ENCODE data around the gene ODC1. TPM values are rescaled to one million over a fixed set of nuclear protein-coding genes. Genes with fewer than 3 reads are reported as not detected.
"Not testable (repeated sequence)": the region's sequence is repeated elsewhere in the genome, so short reads cannot be mapped to it uniquely, and the experiment has no call there.

Gene ODC1
- total and polyA plus RNA-seq, 5 experiments from 2014 or later, result 44.5 to 70.7 (median 57.1) TPM

GRCh38 chr2:10449486-10449831 lies 1.3 kb upstream of the ODC1 start:
- peaks cover 0 to 8% (median 5%) of the 10 kb centered on the region in 3 donors for H3K36me3 Mint-ChIP-seq
- ATAC-seq (no peak), DNase-seq (no peak)
- POLR2A ChIA-PET, result interaction anchor here (0.6 to 4.1 kb wide), 5 partner anchors 9 to 1442 kb away, joined by 3 to 26 read pairs (median 4); no protein-coding TSS in a partner anchor
- H3K9me3 Mint-ChIP-seq, result no peaks in the 10 kb centered on the region
- no peaks in the 10 kb centered on the region for H3K27me3 Mint-ChIP-seq
- H3K4me3 Mint-ChIP-seq, result peak overlapping the region; percentile 70 to 87 (median 81)
- H3K27ac Mint-ChIP-seq, result peak overlapping the region; percentile 82 to 95 (median 89)
- H3K4me1 Mint-ChIP-seq, result peaks cover 18 to 45% (median 35%) of the 10 kb centered on the region in 4 donors

DNA sequence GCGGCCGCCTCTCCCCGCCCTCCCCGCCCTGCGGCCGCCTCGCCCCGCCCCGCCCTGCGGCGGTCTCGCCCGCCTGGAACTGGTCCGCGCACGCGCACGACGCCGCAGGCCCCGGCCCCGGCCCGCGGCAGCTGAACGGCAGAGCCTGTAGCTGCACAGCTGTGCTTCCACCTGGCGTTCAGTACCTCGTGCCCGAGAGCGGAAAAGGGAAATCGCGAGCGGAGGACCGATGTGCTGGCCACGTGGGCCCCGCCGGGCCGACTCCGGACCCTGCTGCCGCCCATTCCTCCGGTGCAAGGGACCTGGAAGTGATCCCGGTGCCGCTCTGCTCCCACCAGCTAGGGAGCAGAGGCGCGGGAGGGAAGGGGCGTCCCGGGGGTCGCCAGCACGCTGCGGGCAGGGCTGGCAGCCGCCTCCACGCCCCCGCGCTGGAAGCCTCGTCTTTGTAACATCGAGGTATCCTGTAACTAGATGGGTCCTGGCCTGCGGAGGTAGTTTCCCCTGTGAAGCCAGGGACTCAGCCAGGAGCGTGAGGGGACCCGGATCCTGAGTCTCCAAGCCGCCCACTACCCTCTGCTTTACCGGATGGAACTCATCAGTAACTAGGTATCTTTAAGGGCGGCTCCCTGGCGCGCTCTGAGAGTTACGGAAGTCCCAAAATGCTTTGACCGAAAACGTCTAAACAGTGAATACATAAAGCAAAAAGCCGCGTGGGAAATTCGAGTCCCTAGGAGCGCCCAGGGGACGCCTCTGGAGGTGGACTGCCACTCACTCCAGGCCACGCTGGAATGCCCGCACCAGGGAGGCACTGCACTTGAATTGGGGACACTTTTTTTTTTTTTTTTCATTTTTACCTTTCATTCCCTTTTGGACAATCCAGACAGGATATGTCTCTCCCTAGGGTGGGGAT lies 704 bp upstream of the ODC1 start:
- peaks cover 0 to 14% (median 5%) of the 10 kb centered on the region in 3 donors for H3K36me3 Mint-ChIP-seq
- peak; percentile 67 for ATAC-seq
- peaks cover 20 to 45% (median 37%) of the 10 kb centered on the region in 4 donors for H3K4me1 Mint-ChIP-seq
- peak overlapping the region; percentile 70 to 87 (median 81) for H3K4me3 Mint-ChIP-seq
- peak; percentile 31 to 98 (median 94) for DNase-seq
- peak overlapping the region; percentile 82 to 95 (median 89) for H3K27ac Mint-ChIP-seq
- POLR2A ChIA-PET, result interaction anchor here (0.5 to 4.1 kb wide), 27 partner anchors 9 to 1441 kb away, joined by 3 to 35 read pairs (median 4); partner anchors contain the start of genes HPCAL1, RRM2 and TAF1B
- no peaks in the 10 kb centered on the region for H3K27me3 Mint-ChIP-seq
- H3K9me3 Mint-ChIP-seq, result no peaks in the 10 kb centered on the region

DNA sequence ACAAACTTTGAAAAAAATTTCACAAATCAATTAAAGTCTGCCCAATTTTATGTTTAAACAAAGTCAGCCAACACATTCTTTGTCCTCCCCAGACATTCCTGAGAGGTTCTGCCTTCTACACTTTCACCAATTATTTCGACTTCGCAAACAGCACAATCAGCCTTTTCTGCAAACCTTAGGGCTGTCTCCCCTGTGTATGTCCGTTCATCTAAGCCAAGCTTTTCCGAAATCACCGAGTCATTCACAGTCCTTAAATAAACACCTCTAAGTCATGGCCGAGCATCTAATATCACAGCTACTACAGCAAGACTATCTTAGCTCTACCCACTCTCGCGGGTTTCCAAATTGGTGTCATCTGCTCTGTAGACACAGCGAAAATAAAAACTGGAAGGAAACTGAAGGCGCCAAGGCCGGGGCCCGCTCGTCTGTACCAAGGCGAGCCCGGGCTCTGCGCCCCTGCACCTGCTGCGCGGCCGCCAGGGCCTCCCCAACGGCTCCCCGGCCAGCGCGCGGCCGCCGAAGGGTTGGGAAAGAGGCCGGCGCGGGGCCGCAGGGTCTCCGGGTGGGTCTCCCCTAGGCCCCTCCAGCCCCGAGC lies 730 bp downstream of the ODC1 start:
- H3K36me3 Mint-ChIP-seq, result peaks cover 0 to 29% (median 12%) of the 10 kb centered on the region in 3 donors
- peak overlapping the region; percentile 55 to 94 (median 85) for H3K27ac Mint-ChIP-seq
- H3K4me3 Mint-ChIP-seq, result peak overlapping the region; percentile 72 to 95 (median 84)
- no peaks in the 10 kb centered on the region for H3K9me3 Mint-ChIP-seq
- ATAC-seq, result peak; percentile 4 to 11
- H3K4me1 Mint-ChIP-seq, result peaks cover 17 to 43% (median 33%) of the 10 kb centered on the region in 4 donors
- H3K27me3 Mint-ChIP-seq, result no peaks in the 10 kb centered on the region
- POLR2A ChIA-PET, result interaction anchor here (0.6 to 4.1 kb wide), 20 partner anchors 9 to 405 kb away, joined by 3 to 35 read pairs (median 4); partner anchors contain the start of genes HPCAL1 and RRM2
- DNase-seq, result peak in 1 of 10 donors; percentile 30

GRCh38 chr2:10446631-10447030 lies 1.5 kb downstream of the ODC1 start:
- ATAC-seq, result no peak
- Mint-ChIP-seq H3K27me3 (no peaks in the 10 kb centered on the region), H3K4me3 (peak overlapping the region in 7 of 10 donors; percentile 29 to 80 (median 52)), H3K27ac (peak overlapping the region in 4 of 10 donors; percentile 13 to 76 (median 40)), H3K36me3 (peaks cover 6 to 36% (median 20%) of the 10 kb centered on the region in 3 donors), H3K4me1 (peaks cover 15 to 43% (median 33%) of the 10 kb centered on the region in 4 donors), H3K9me3 (no peaks in the 10 kb centered on the region)
- no peak for DNase-seq
- POLR2A ChIA-PET, result interaction anchor here (1.1 to 3.0 kb wide), 6 partner anchors 8 to 402 kb away, joined by 3 to 35 read pairs (median 6); partner anchors contain the start of gene HPCAL1

- Mint-ChIP-seq H3K4me1 (peaks cover 13 to 34% (median 23%) of the 10 kb centered on the region in 4 donors), H3K27me3 (no peaks in the 10 kb centered on the region), H3K9me3 (no peaks in the 10 kb centered on the region), H3K27ac (peak overlapping the region in 4 of 10 donors; percentile 9 to 52 (median 23)), H3K4me3 (no peak overlapping the region), H3K36me3 (peaks cover 10 to 58% (median 31%) of the 10 kb centered on the region in 3 donors)
- no peak for ATAC-seq
- POLR2A ChIA-PET, result no interaction called here
- no peak for DNase-seq
Measured at GRCh38 chr2:10444463-10444862, 3.7 kb downstream of the ODC1 start.

DNA sequence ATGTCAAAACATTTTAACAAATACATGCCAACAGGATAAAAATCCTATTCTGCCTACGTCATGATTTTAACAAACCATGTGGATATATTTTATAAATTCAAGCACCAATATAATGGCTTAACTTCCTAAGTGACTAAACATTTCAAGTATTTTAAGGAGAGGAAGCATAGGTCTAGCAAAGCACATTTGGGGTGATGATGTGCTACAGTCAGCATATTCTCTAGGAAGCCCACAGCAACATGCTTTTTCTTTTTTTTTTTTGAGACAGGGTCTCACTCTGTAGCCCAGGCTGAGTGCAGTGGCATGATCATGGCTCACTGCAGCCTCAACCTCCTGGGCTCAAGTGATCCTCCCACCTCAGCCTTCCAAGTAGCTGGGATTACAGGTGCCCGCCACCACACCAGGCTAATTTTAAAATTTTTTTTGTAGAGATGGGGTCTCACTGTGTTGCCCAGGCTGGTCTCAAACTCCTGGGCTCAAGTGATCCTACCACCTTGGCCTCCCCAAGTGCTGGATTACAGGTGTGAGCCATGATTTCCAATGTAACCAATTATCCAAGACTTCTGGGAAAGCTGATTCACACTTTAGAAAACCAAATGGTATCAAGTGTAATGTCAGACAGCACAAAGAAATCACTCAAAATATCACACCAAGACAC lies 5.5 kb downstream of the ODC1 start:
- ATAC-seq, H3K27ac Mint-ChIP-seq, H3K9me3 Mint-ChIP-seq, H3K27me3 Mint-ChIP-seq, POLR2A ChIA-PET, H3K4me3 Mint-ChIP-seq, DNase-seq: not testable (repeated sequence)
- peaks cover 11 to 29% (median 18%) of the 10 kb centered on the region in 4 donors for H3K4me1 Mint-ChIP-seq
- peaks cover 10 to 61% (median 31%) of the 10 kb centered on the region in 3 donors for H3K36me3 Mint-ChIP-seq

DNA sequence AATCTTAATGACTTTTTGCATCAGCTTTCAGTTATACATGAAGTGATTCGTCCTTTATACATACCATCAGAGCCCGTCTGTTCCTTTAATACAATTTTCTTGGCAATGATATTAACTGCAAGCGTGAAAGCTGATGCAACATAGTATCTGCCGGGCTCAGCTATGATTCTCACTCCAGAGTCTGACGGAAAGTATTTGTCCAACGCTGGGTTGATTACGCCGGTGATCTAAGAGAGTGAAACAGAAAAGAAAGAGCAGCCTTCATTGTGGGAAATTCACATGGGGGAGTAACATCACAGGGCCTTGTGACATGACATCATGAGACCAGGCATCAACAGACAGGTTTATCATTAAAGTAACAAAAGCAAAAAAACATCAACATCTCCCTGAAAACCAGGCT lies 6.2 kb downstream of the ODC1 start:
- Mint-ChIP-seq H3K9me3 (no peaks in the 10 kb centered on the region), H3K36me3 (peaks cover 10 to 61% (median 31%) of the 10 kb centered on the region in 3 donors), H3K27me3 (no peaks in the 10 kb centered on the region), H3K27ac (peak overlapping the region in 1 of 10 donors; percentile 44), H3K4me1 (peaks cover 6 to 24% (median 12%) of the 10 kb centered on the region in 4 donors), H3K4me3 (no peak overlapping the region)
- POLR2A ChIA-PET, result no interaction called here
- DNase-seq, result no peak
- ATAC-seq, result no peak

- no peaks in the 10 kb centered on the region for H3K27me3 Mint-ChIP-seq
- peak overlapping the region in 1 of 10 donors; percentile 54 for H3K4me3 Mint-ChIP-seq
- no peaks in the 10 kb centered on the region for H3K9me3 Mint-ChIP-seq
Measured at GRCh38 chr2:10440736-10441135, 7.4 kb downstream of the ODC1 start.

GRCh38 chr2:10439971-10440370 lies 8.2 kb downstream of the ODC1 start:
- peaks cover 7 to 9% (median 8%) of the 10 kb centered on the region in 4 donors for H3K4me1 Mint-ChIP-seq
- H3K4me3 Mint-ChIP-seq, result no peak overlapping the region
- H3K36me3 Mint-ChIP-seq, result peaks cover 10 to 58% (median 31%) of the 10 kb centered on the region in 3 donors
- H3K27ac Mint-ChIP-seq, result peak overlapping the region in 1 of 10 donors; percentile 54
- POLR2A ChIA-PET, result interaction anchor here (1.0 kb wide), 1 partner anchor 8 kb away, joined by 3 read pairs; the partner anchor contains the start of gene ODC1
- H3K9me3 Mint-ChIP-seq, result no peaks in the 10 kb centered on the region
- no peaks in the 10 kb centered on the region for H3K27me3 Mint-ChIP-seq
- no peak for DNase-seq
- ATAC-seq, result no peak

More at GRCh38 chr2:10440736-10441135, 7.4 kb downstream of the ODC1 start:
- H3K36me3 Mint-ChIP-seq, result peaks cover 10 to 61% (median 31%) of the 10 kb centered on the region in 3 donors
- peaks cover 6 to 15% (median 9%) of the 10 kb centered on the region in 4 donors for H3K4me1 Mint-ChIP-seq
- no peak overlapping the region for H3K27ac Mint-ChIP-seq
- POLR2A ChIA-PET, result no interaction called here
- no peak for DNase-seq
- no peak for ATAC-seq

DNA sequence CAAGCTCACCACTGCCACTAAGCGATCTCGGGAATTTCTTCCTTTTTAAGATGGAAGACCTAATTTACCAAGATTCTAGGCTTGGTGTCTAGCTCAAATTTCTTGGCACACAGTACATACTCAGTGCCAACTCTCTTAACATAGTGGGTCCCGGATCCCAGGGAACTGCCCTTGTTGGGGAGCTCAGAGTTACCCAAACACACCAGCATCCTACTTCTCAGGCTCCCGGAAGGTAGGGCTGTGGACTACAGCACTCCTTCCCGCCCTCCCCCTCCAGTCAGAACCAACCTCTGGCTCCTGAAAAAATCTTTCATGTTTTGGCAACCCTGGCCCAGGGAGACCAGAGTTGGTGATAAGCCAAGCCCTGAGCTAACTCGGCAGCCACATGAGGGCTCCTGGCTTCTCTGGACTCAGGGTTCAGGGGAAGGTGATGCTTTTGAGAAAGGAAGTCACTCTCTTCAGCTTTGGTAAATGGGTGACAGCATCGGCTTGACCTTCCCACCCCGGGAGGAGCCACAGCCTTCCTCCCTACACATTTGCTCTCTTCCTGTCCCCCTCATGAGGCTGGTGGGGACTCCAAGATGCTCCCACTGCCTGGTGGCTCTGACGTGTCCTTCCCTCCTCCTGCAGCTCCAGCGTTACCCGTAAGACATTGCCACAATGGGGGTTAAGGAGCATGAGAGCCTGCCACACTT lies 8.8 kb downstream of the ODC1 start:
- peaks cover 10 to 51% (median 26%) of the 10 kb centered on the region in 3 donors for H3K36me3 Mint-ChIP-seq

DNA sequence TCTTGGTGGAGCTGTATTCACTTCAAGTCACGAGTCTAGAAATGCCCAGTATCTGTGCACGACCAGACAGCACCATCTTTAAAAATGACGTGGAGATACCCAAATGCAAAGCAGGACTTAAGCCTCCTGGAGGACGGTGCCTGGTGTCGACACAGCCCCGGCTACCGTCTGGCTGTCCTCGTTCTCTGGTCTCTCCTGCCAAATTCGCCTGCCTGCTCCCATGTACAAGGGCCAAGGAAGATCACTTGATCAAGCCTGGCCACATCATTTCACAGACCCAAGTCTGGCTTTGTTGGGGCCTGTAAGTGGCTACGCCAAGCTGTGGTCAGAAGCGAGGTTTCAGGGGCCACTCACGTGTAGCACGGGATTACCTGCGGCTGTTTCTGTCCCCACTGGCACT lies 9.4 kb downstream of the ODC1 start:
- DNase-seq (no peak), ATAC-seq (no peak)
- Mint-ChIP-seq H3K4me1 (peaks cover 2 to 12% (median 4%) of the 10 kb centered on the region in 4 donors), H3K4me3 (no peak overlapping the region), H3K36me3 (peaks cover 10 to 45% (median 26%) of the 10 kb centered on the region in 3 donors), H3K27ac (peak overlapping the region in 1 of 10 donors; percentile 27), H3K27me3 (peaks cover 0 to 1% (median 0%) of the 10 kb centered on the region in 5 donors), H3K9me3 (no peaks in the 10 kb centered on the region)
- POLR2A ChIA-PET, result interaction anchor here (0.9 kb wide), 1 partner anchor 8 kb away, joined by 3 read pairs; no protein-coding TSS in a partner anchor

More for the DNA sequence above, 8.8 kb downstream of the ODC1 start:
- DNase-seq, result no peak
- peak; percentile 9 to 22 for ATAC-seq
- no peaks in the 10 kb centered on the region for H3K27me3 Mint-ChIP-seq
- H3K9me3 Mint-ChIP-seq, result no peaks in the 10 kb centered on the region
- no peak overlapping the region for H3K4me3 Mint-ChIP-seq
- POLR2A ChIA-PET, result interaction anchor here (0.9 to 1.0 kb wide), 2 partner anchors 8 to 9 kb away, joined by 3 read pairs; partner anchors contain the start of gene ODC1
- H3K27ac Mint-ChIP-seq, result peak overlapping the region in 2 of 10 donors; percentile 50 to 54
- H3K4me1 Mint-ChIP-seq, result peaks cover 3 to 9% (median 5%) of the 10 kb centered on the region in 4 donors

Data from naive thymus-derived CD8-positive, alpha-beta T cell (primary cell).